Large intestine (tissue), 12 donors: Measurements from ENCODE around the gene SLC2A8. TPM values are rescaled to one million over a fixed set of nuclear protein-coding genes. Genes with fewer than 3 reads are reported as not detected.

Experiments
- DNase-seq, 2 donors: peaks; one replicate each; pipeline versions ENCODE4 v3.0.0 to v3.0.0-alpha.2; 2013
- H3K27ac ChIP-seq: one replicate; pipeline ENCODE4 v1.5.1; 2013; ENCODE audit warnings: low read length
- H3K27me3 ChIP-seq: 2 replicates; pipeline ENCODE4 v1.6.1; 2013; ENCODE audit warnings: low read length; ENCODE audit not compliant: control insufficient read depth, insufficient read depth
- H3K36me3 ChIP-seq: 2 replicates; pipeline ENCODE4 v1.6.1; 2013; ENCODE audit warnings: low read length; ENCODE audit not compliant: control insufficient read depth, insufficient read depth
- H3K4me1 ChIP-seq: one replicate; pipeline ENCODE4 v1.6.1; 2013; ENCODE audit warnings: low read length; ENCODE audit not compliant: control insufficient read depth, insufficient read depth
- H3K4me3 ChIP-seq: one replicate; pipeline ENCODE4 v1.5.1; 2013; ENCODE audit warnings: low read length
- H3K9me3 ChIP-seq: one replicate; pipeline ENCODE4 v1.6.1; 2013; ENCODE audit warnings: mild to moderate bottlenecking, low read depth, low read length, moderate library complexity; ENCODE audit not compliant: control insufficient read depth
- WGBS: methylation state at CpG from one replicate; pipeline ENCODE4 v1.1.5; 2013; ENCODE audit warnings: low lambda C conversion rate; ENCODE audit not compliant: insufficient coverage; 5-methylcytosine and 5-hydroxymethylcytosine counted together
- long read RNA-seq, 11 donors: transcript quantifications; one replicate each; lab custom pipeline, GENCODE V29; 2026
- polyA plus RNA-seq: library from polyadenylated mRNA; unstranded; fragments of 120-200 nt; gene quantifications from one replicate; pipeline ENCODE4 v1.2.1, GENCODE V29; 2013

The SLC2A8 gene
- 58.3 TPM for polyA plus RNA-seq
- long read RNA-seq, donor 1, transcript SLC2A8-203 (10 exons, 2,172 nt) = major isoform, 5 of 25 reads
- long read RNA-seq, donor 1, partial matches to known transcripts = 18 of 25 reads
- long read RNA-seq, donor 1, other reads (novel, unspliced or antisense) = 0 of 25 reads
- long read RNA-seq, donor 2, transcript SLC2A8-203 (10 exons, 2,172 nt) = major isoform, 13 of 21 reads
- long read RNA-seq, donor 2, partial matches to known transcripts = 7 of 21 reads
- long read RNA-seq, donor 2, other reads (novel, unspliced or antisense) = 0 of 21 reads
- long read RNA-seq, donor 3 = 0 reads
- long read RNA-seq, donor 4, partial matches to known transcripts = 0 of 1 reads
- long read RNA-seq, donor 4, other reads (novel, unspliced or antisense) = 0 of 1 reads
- long read RNA-seq, donor 5, partial matches to known transcripts = 0 of 3 reads
- long read RNA-seq, donor 5, other reads (novel, unspliced or antisense) = 0 of 3 reads
- long read RNA-seq, donor 6, transcript SLC2A8-203 (10 exons, 2,172 nt) = major isoform, 10 of 37 reads
- long read RNA-seq, donor 6, partial matches to known transcripts = 24 of 37 reads
- long read RNA-seq, donor 6, other reads (novel, unspliced or antisense) = 0 of 37 reads
- long read RNA-seq, donor 7, transcript SLC2A8-203 (10 exons, 2,172 nt) = major isoform, 7 of 7 reads
- long read RNA-seq, donor 7, partial matches to known transcripts = 0 of 7 reads
- long read RNA-seq, donor 7, other reads (novel, unspliced or antisense) = 0 of 7 reads
- long read RNA-seq, donor 8, transcript SLC2A8-203 (10 exons, 2,172 nt) = major isoform, 18 of 38 reads
- long read RNA-seq, donor 8, partial matches to known transcripts = 18 of 38 reads
- long read RNA-seq, donor 8, other reads (novel, unspliced or antisense) = 0 of 38 reads
- long read RNA-seq, donor 9, transcript SLC2A8-203 (10 exons, 2,172 nt) = major isoform, 13 of 22 reads
- long read RNA-seq, donor 9, partial matches to known transcripts = 7 of 22 reads
- long read RNA-seq, donor 9, other reads (novel, unspliced or antisense) = 0 of 22 reads
- long read RNA-seq, donor 10, transcript SLC2A8-203 (10 exons, 2,172 nt) = major isoform, 23 of 34 reads
- long read RNA-seq, donor 10, partial matches to known transcripts = 8 of 34 reads
- long read RNA-seq, donor 10, other reads (novel, unspliced or antisense) = 0 of 34 reads
- long read RNA-seq, donor 11, transcript SLC2A8-203 (10 exons, 2,172 nt) = major isoform, 10 of 39 reads
- long read RNA-seq, donor 11, partial matches to known transcripts = 29 of 39 reads
- long read RNA-seq, donor 11, other reads (novel, unspliced or antisense) = 0 of 39 reads

- H3K27me3 ChIP-seq = no peaks in the 10 kb centered on the region
- H3K4me1 ChIP-seq = peaks cover 47% of the 10 kb centered on the region
- H3K36me3 ChIP-seq = peaks cover 22% of the 10 kb centered on the region
- H3K9me3 ChIP-seq = no peaks in the 10 kb centered on the region
- DNase-seq = peak; percentile 100
- H3K4me3 ChIP-seq = peak within 1 kb of the TSS; percentile 85
- no CpG with 5 or more reads among the region's 87 CpGs for WGBS
- peak within 1 kb of the TSS; percentile 95 for H3K27ac ChIP-seq
Observed at GRCh38 chr9:127396808-127397645, at the start of gene SLC2A8. Gene SLC2A8 (plus strand): TSS chr9:127397169. CDS start chr9:127397231, 62 bp downstream.

- Histone ChIP-seq H3K27ac (no peak overlapping the region), H3K27me3 (no peaks in the 10 kb centered on the region), H3K4me1 (no peaks in the 10 kb centered on the region), H3K4me3 (no peak overlapping the region), H3K9me3 (no peaks in the 10 kb centered on the region), H3K36me3 (peaks cover 8% of the 10 kb centered on the region)
- peak in 1 of 2 donors; percentile 54 for DNase-seq
- WGBS = 100% methylated on average over 2 of the region's 8 CpGs
Observed at GRCh38 chr9:127347831-127348776, 48.9 kb upstream of the SLC2A8 start.

- Histone ChIP-seq H3K4me1 (no peaks in the 10 kb centered on the region), H3K27me3 (no peaks in the 10 kb centered on the region), H3K9me3 (no peaks in the 10 kb centered on the region), H3K4me3 (no peak overlapping the region), H3K36me3 (peaks cover 4% of the 10 kb centered on the region), H3K27ac (no peak overlapping the region)
- no peak for DNase-seq
- no CpG with 5 or more reads among the region's 12 CpGs for WGBS
Observed at GRCh38 chr9:127349483-127350113, 47.4 kb upstream of the SLC2A8 start.

- no peaks in the 10 kb centered on the region for H3K27me3 ChIP-seq
- H3K27ac ChIP-seq = no peak overlapping the region
- H3K4me3 ChIP-seq = no peak overlapping the region
- no peak for DNase-seq
- 100% methylated on average over 1 of the region's 4 CpGs for WGBS
- peaks cover 5% of the 10 kb centered on the region for H3K36me3 ChIP-seq
- no peaks in the 10 kb centered on the region for H3K4me1 ChIP-seq
- H3K9me3 ChIP-seq = no peaks in the 10 kb centered on the region
Observed at GRCh38 chr9:127351182-127352166, 45.5 kb upstream of the SLC2A8 start.

- no peak for DNase-seq
- WGBS = no CpG with 5 or more reads among the region's 5 CpGs
Observed at GRCh38 chr9:127353882-127354281, 43.1 kb upstream of the SLC2A8 start.

GRCh38 chr9:127356906-127357305 lies 40.1 kb upstream of the SLC2A8 start:
- Histone ChIP-seq H3K27ac (no peak overlapping the region), H3K4me1 (peaks cover 6% of the 10 kb centered on the region), H3K9me3 (no peaks in the 10 kb centered on the region), H3K27me3 (no peaks in the 10 kb centered on the region), H3K4me3 (no peak overlapping the region), H3K36me3 (peaks cover 16% of the 10 kb centered on the region)
- no CpG with 5 or more reads among the region's 4 CpGs for WGBS
- DNase-seq = no peak

More at GRCh38 chr9:127353882-127354281, 43.1 kb upstream of the SLC2A8 start:
- no peaks in the 10 kb centered on the region for H3K4me1 ChIP-seq
- H3K27me3 ChIP-seq = no peaks in the 10 kb centered on the region
- no peak overlapping the region for H3K4me3 ChIP-seq
- peaks cover 16% of the 10 kb centered on the region for H3K36me3 ChIP-seq
- no peak overlapping the region for H3K27ac ChIP-seq
- H3K9me3 ChIP-seq = no peaks in the 10 kb centered on the region

GRCh38 chr9:127358023-127358535 lies 38.9 kb upstream of the SLC2A8 start:
- no peak overlapping the region for H3K27ac ChIP-seq
- DNase-seq = no peak
- H3K9me3 ChIP-seq = no peaks in the 10 kb centered on the region
- peaks cover 16% of the 10 kb centered on the region for H3K36me3 ChIP-seq
- no CpG with 5 or more reads among the region's 3 CpGs for WGBS
- H3K4me3 ChIP-seq = no peak overlapping the region
- H3K27me3 ChIP-seq = no peaks in the 10 kb centered on the region
- peaks cover 8% of the 10 kb centered on the region for H3K4me1 ChIP-seq

- WGBS = no CpG with 5 or more reads among the region's 3 CpGs
- DNase-seq = no peak
- H3K4me3 ChIP-seq = no peak overlapping the region
- H3K27ac ChIP-seq = no peak overlapping the region
- H3K4me1 ChIP-seq = peaks cover 8% of the 10 kb centered on the region
- H3K9me3 ChIP-seq = no peaks in the 10 kb centered on the region
- H3K27me3 ChIP-seq = no peaks in the 10 kb centered on the region
- peaks cover 16% of the 10 kb centered on the region for H3K36me3 ChIP-seq
Observed at GRCh38 chr9:127358770-127359169, 38.2 kb upstream of the SLC2A8 start.
